NCI-H2081 (cell line): ENCODE data around the gene LMF1.
"Not testable (repeated sequence)": the region's sequence is repeated elsewhere in the genome, so short reads cannot be mapped to it uniquely, and the experiment has no call there.

Source experiments
- DNase-seq, 2 experiments: peaks; one replicate each; lab custom pipeline; 2025; lab: John Stamatoyannopoulos, UW

The LMF1 gene

GRCh38 chr16:970386-970765 is 408 bp downstream of the LMF1 start:
- DNase-seq, result no peak

- DNase-seq, result no peak
These were observed 1.0 kb downstream of the LMF1 start for GRCh38 chr16:969508-970385.

GRCh38 chr16:968620-969019 is 2.2 kb downstream of the LMF1 start:
- DNase-seq, result no peak

- no peak for DNase-seq
These were observed 3.1 kb downstream of the LMF1 start for GRCh38 chr16:967546-968295.

- no peak for DNase-seq
These were observed 3.7 kb downstream of the LMF1 start for GRCh38 chr16:967077-967541.

GRCh38 chr16:966505-966904 is 4.3 kb downstream of the LMF1 start:
- DNase-seq, result no peak

GRCh38 chr16:966035-966434 is 4.7 kb downstream of the LMF1 start:
- DNase-seq, result no peak

- DNase-seq, result no peak
These were observed 5.3 kb downstream of the LMF1 start for GRCh38 chr16:965487-965886.

GRCh38 chr16:965036-965395 is 5.8 kb downstream of the LMF1 start:
- DNase-seq, result no peak

- DNase-seq, result no peak
These were observed 6.3 kb downstream of the LMF1 start for GRCh38 chr16:964356-965035.

- DNase-seq, result no peak
These were observed 6.9 kb downstream of the LMF1 start for GRCh38 chr16:963913-964312.

- no peak for DNase-seq
These were observed 7.6 kb downstream of the LMF1 start for GRCh38 chr16:962901-963814.

- DNase-seq, result no peak
These were observed 8.4 kb downstream of the LMF1 start for GRCh38 chr16:962366-962765.

GRCh38 chr16:959232-960040 is 11.3 kb downstream of the LMF1 start:
- no peak for DNase-seq

GRCh38 chr16:955766-956165 is 15.0 kb downstream of the LMF1 start:
- DNase-seq, result not testable (repeated sequence)

GRCh38 chr16:953818-954217 is 17.0 kb downstream of the LMF1 start:
- DNase-seq, result not testable (repeated sequence)

GRCh38 chr16:952321-952720 is 18.5 kb downstream of the LMF1 start:
- no peak for DNase-seq

GRCh38 chr16:951660-952301 is 19.0 kb downstream of the LMF1 start:
- no peak for DNase-seq

- DNase-seq, result not testable (repeated sequence)
These were observed 19.8 kb downstream of the LMF1 start for GRCh38 chr16:950733-951573.
